Esophagus (tissue), 2 donors: ENCODE results near the gene TPSAB1. TPM values are rescaled to one million over a fixed set of nuclear protein-coding genes. Genes with fewer than 3 reads are reported as not detected.
"Not testable (repeated sequence)": the region's sequence is repeated elsewhere in the genome, so short reads cannot be mapped to it uniquely, and the experiment has no call there.

ENCODE experiments used
- H3K27ac ChIP-seq, 2 donors: one replicate each; pipeline ENCODE4 v1.5.1; 2013; ENCODE audit warnings: low read depth in 2 of 2, mild to moderate bottlenecking in 2 of 2, inconsistent platforms in 1 of 2, low read length in 1 of 2, moderate library complexity in 1 of 2
- H3K27me3 ChIP-seq, 2 donors: one replicate each; pipeline ENCODE4 v1.6.1; 2013; ENCODE audit warnings: low read length in 2 of 2, control low read depth in 1 of 2, mild to moderate bottlenecking in 1 of 2; ENCODE audit not compliant: insufficient read depth in 2 of 2, control insufficient read depth in 1 of 2
- H3K36me3 ChIP-seq, 2 donors: one replicate each; pipeline ENCODE4 v1.6.1; 2013; ENCODE audit warnings: low read length in 1 of 2; ENCODE audit not compliant: control insufficient read depth in 2 of 2, insufficient read depth in 2 of 2
- H3K4me1 ChIP-seq, 2 donors: one replicate each; pipeline ENCODE4 v1.6.1; 2013; ENCODE audit warnings: low read length in 1 of 2; ENCODE audit not compliant: control insufficient read depth in 2 of 2, insufficient read depth in 2 of 2
- H3K4me3 ChIP-seq, 2 donors: one replicate each; pipeline ENCODE4 v1.5.1; 2013; ENCODE audit warnings: low read length in 2 of 2, mild to moderate bottlenecking in 2 of 2, low read depth in 1 of 2, moderate library complexity in 1 of 2
- H3K9me3 ChIP-seq, 2 donors: one replicate each; pipeline ENCODE4 v1.6.1; 2013; ENCODE audit warnings: mild to moderate bottlenecking in 2 of 2, low read depth in 1 of 2, low read length in 1 of 2, moderate library complexity in 1 of 2; ENCODE audit not compliant: control insufficient read depth in 2 of 2, insufficient read depth in 1 of 2
- WGBS, 2 donors: extraction: QIAGEN DNeasy Blood & Tissue Kit; methylation state at CpG; one replicate each; pipeline ENCODE4 v1.1.7; 2013; 5-methylcytosine and 5-hydroxymethylcytosine counted together
- polyA plus RNA-seq, 2 donors: library from polyadenylated mRNA; stranded (reverse); fragments of 200-250 nt; gene quantifications; one replicate each; pipeline ENCODE4 v1.2.3, GENCODE V29; 2013
- donor health status: healthy with polysubstance abuse.
- donor health status: Bipolar disorder and iron deficiency.

The TPSAB1 gene
- polyA plus RNA-seq, 2 donors: 2.8 to 33.0 TPM

GRCh38 chr16:1222553-1223354 lies 17.8 kb upstream of the TPSAB1 start:
- Histone ChIP-seq H3K4me3 (no peak overlapping the region), H3K36me3 (no peaks in the 10 kb centered on the region), H3K9me3 (no peaks in the 10 kb centered on the region), H3K4me1 (no peaks in the 10 kb centered on the region), H3K27me3 (no peaks in the 10 kb centered on the region), H3K27ac (no peak overlapping the region)
- 67 to 73% methylated on average over 25 of the region's 25 CpGs for WGBS, 2 donors

- Histone ChIP-seq H3K27me3 (no peaks in the 10 kb centered on the region), H3K36me3 (no peaks in the 10 kb centered on the region), H3K4me1 (no peaks in the 10 kb centered on the region), H3K4me3 (no peak overlapping the region), H3K27ac (no peak overlapping the region), H3K9me3 (no peaks in the 10 kb centered on the region)
- 81% methylated on average over 38 of the region's 38 CpGs for WGBS, 2 donors
Observed at GRCh38 chr16:1223355-1224214, 16.9 kb upstream of the TPSAB1 start.

GRCh38 chr16:1224558-1224957 lies 15.9 kb upstream of the TPSAB1 start:
- H3K4me1 ChIP-seq: no peaks in the 10 kb centered on the region
- no peak overlapping the region for H3K27ac ChIP-seq
- no peaks in the 10 kb centered on the region for H3K36me3 ChIP-seq
- WGBS, 2 donors: 48 to 51% methylated on average over 4 to 9 of the region's 9 CpGs
- H3K4me3 ChIP-seq: no peak overlapping the region
- no peaks in the 10 kb centered on the region for H3K27me3 ChIP-seq
- H3K9me3 ChIP-seq: no peaks in the 10 kb centered on the region

- Histone ChIP-seq H3K9me3 (no peaks in the 10 kb centered on the region), H3K27me3 (no peaks in the 10 kb centered on the region), H3K27ac (peak within 1 kb of the TSS in 1 of 2 donors; percentile 1), H3K4me3 (no peak within 1 kb of the TSS), H3K4me1 (no peaks in the 10 kb centered on the region), H3K36me3 (no peaks in the 10 kb centered on the region)
- 50 to 59% methylated on average over 10 of the region's 10 CpGs for WGBS, 2 donors
Observed at GRCh38 chr16:1225051-1225451, 15.5 kb upstream of the TPSAB1 start, which contains the start of gene TPSG1. TSS of gene TPSG1 (minus strand) at chr16:1225268. CDS start at chr16:1225252, 16 bp downstream.

- not testable (repeated sequence) for H3K27ac ChIP-seq, H3K27me3 ChIP-seq, H3K9me3 ChIP-seq, H3K4me3 ChIP-seq, H3K36me3 ChIP-seq, H3K4me1 ChIP-seq
- 40 to 43% methylated on average over 24 of the region's 24 CpGs for WGBS, 2 donors
Observed at GRCh38 chr16:1225728-1226311, 14.7 kb upstream of the TPSAB1 start.

GRCh38 chr16:1226692-1227091 lies 13.8 kb upstream of the TPSAB1 start:
- not testable (repeated sequence) for H3K27me3 ChIP-seq, H3K4me1 ChIP-seq, H3K9me3 ChIP-seq, H3K27ac ChIP-seq, H3K36me3 ChIP-seq, H3K4me3 ChIP-seq
- 35 to 46% methylated on average over 13 to 14 of the region's 14 CpGs for WGBS, 2 donors

- H3K4me1 ChIP-seq, H3K27ac ChIP-seq, H3K9me3 ChIP-seq, H3K27me3 ChIP-seq, H3K4me3 ChIP-seq, H3K36me3 ChIP-seq: not testable (repeated sequence)
- 70% methylated on average over 5 to 7 of the region's 7 CpGs for WGBS, 2 donors
Observed at GRCh38 chr16:1228227-1228626, 12.3 kb upstream of the TPSAB1 start.

GRCh38 chr16:1229476-1229875 lies 11.0 kb upstream of the TPSAB1 start:
- not testable (repeated sequence) for H3K4me1 ChIP-seq, H3K9me3 ChIP-seq, H3K27me3 ChIP-seq, H3K4me3 ChIP-seq, H3K36me3 ChIP-seq, H3K27ac ChIP-seq
- 84% methylated on average over 6 to 12 of the region's 13 CpGs for WGBS, 2 donors

GRCh38 chr16:1230084-1230470 lies 10.4 kb upstream of the TPSAB1 start, which contains the start of gene TPSB2:
TSS of gene TPSB2 (minus strand) at chr16:1230184. CDS start at chr16:1229951, 233 bp downstream.
- 67% methylated on average over 5 of the region's 11 CpGs; no CpG with 5 or more reads in 1 of the 2 donors for WGBS, 2 donors
- H3K36me3 ChIP-seq, H3K4me3 ChIP-seq, H3K27me3 ChIP-seq, H3K9me3 ChIP-seq, H3K27ac ChIP-seq, H3K4me1 ChIP-seq: not testable (repeated sequence)
